NCI-H146 (cell line): ENCODE data around the gene PRDX2.

ENCODE experiments used
- DNase-seq: peaks from one replicate; lab custom pipeline; 2025; lab: John Stamatoyannopoulos, UW

The PRDX2 gene

DNA sequence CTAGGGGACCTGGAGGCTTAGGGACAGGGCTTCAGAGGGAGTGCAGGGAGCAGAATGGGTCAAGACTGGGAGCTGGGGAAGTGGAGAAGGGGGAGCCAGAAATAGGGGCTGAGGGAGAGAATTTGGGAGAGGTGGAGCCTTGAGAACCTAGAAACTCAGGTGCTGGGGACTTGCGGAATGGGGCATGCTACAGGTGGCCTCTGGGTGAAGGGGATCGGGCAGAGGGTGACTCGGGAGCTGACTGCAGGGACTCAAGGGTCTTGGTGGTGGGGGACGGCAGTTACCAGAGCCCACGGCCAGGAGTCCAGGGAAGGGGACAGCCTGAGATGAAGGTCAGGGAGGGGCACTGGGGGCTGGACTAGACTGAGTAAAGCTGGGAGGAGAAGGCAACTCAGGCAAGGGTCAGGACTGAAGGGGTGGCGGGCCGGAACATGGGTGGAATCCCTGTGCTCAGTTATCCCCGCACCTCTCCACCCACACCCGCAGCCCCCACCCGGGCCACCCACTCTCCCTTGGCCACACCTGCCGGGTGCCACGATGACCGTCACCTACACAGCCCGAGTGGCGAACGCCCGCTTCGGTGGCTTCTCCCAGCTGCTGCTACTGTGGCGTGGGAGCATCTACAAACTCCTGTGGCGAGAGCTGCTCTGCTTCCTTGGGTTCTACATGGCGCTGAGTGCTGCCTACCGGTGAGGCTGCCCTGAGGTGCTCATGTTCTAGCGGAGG is 49.4 kb downstream of the PRDX2 start:
- no peak for DNase-seq

DNA sequence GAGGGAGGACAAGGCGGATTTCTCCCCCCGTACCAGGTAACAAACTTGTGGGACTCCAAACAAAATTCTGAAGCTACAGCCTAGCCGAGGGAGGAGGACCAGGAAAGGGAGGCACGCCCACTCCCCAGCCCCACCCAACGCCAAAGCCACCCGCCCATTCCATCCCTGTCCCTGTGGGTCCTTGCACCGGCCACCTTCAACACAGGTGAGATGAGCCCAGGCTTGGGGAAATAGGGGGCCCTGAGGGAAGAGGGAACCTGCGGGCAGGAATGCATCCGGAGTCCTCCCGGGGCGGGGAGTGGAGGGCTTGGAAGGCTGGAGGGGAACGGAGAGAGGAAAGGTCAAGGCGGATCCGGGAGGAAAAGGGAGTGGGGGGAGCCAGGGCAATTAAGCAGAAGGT is 50.0 kb downstream of the PRDX2 start, which contains the start of gene BEST2:
Gene BEST2, plus strand, starts transcription at position 157 of the 400 bp plus-strand sequence. CDS start 802 bp downstream, outside the sequence.
- DNase-seq: no peak

DNA sequence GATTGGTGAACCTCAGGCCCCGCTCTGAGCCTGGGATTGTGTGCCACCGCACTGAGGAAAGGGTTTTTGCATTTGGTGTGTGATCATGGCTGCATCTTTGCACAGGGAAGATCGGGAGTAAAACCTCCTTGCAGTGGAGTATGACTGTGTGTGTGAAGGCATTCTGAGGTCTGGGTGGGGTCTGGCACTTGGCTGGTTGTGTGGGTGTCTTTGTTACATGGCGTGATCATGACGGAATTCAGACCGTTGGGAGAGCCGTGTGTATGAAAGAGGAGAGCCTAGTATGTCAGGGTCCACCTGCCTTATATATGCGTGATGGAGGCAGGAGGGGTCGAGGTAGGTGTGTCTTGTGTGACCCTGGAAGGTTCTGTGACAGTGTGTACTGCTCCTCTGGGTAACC is 50.7 kb downstream of the PRDX2 start:
- DNase-seq: no peak

DNA sequence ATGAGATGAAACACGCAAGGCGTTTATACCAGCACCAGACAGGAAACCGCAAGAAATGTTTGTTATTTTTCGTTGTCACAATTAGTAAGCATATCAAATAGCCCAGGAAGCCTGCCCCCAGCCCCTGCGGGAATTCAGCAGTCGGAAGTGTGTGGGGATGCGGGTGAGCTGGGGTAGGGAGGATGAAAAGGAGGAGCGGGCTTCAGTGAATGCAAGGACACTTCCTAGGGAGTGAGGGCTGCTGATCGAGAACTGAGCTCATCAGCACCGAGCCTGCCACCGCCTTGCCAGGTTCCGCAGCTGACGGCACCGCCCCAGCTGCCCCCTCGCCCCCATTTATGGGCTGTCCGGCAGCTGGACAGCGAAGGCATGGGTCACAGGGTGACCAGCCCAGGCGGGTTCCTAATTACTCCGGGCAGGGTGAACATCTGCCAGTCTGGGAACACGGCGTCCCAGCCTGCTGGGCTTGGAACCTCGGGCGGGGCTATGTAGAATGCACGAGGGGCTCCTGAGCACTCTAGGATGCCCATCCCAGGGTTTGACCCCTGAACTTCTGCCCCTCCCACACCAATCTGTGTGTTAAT is 51.6 kb downstream of the PRDX2 start:
- peak; percentile 42 for DNase-seq

DNA sequence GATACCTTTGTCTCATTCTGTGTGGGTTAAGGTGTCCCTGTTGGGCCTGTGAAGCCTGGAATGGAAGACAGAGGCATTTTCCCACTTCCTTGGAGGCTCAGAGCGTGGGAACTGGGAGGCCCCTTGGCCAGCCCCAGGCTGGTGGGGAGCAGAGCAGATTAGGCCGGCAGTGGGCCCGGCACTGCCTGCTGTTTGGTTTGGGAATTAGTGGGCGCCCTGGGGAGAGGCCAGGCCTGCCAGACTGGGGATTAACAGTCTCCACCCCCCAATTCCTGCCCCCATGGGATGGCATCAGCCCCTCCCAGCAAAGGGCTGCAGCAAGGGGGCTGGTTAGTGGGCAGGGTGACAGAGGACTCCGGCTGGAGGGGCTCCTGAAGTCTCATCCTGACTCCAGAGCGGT is 53.1 kb downstream of the PRDX2 start:
- DNase-seq: no peak
